BE2C (cell line): Measurements from ENCODE around the gene PROK1.

Experiments used
- DNase-seq: peaks from one replicate; pipeline ENCODE4 v3.0.0-alpha.2; 2020
- H3K27me3 ChIP-seq: fragments of 250-450 bp; sonication (Bioruptor Pico); 2 replicates; pipeline ENCODE4 v1.5.1; 2020; ENCODE audit warnings: mild to moderate bottlenecking
- H3K36me3 ChIP-seq: fragments of 250-450 bp; sonication (Bioruptor Pico); 2 replicates; pipeline ENCODE4 v1.5.1; 2020; ENCODE audit warnings: mild to moderate bottlenecking
- H3K4me1 ChIP-seq: fragments of 250-450 bp; sonication (Bioruptor Pico); 2 replicates; pipeline ENCODE4 v1.5.1; 2020
- H3K4me3 ChIP-seq: 2 replicates; pipeline ENCODE4 v1.5.1; 2011; ENCODE audit warnings: low read depth, low read length
- H3K9me3 ChIP-seq: fragments of 250-450 bp; sonication (Bioruptor Pico); 2 replicates; pipeline ENCODE4 v1.5.1; 2020
- TF ChIP-seq, protein P1 (sequence below): IDR thresholded peaks from 2 replicates; pipeline ENCODE4 v1.5.1; 2012; ENCODE audit warnings: mild to moderate bottlenecking, low read depth, low read length

PROK1 gene

GRCh38 chr1:110495926-110496600, 45.1 kb downstream of the PROK1 start:
- H3K9me3 ChIP-seq, result no peaks in the 10 kb centered on the region
- H3K27me3 ChIP-seq, result no peaks in the 10 kb centered on the region
- no peaks in the 10 kb centered on the region for H3K4me1 ChIP-seq
- H3K36me3 ChIP-seq, result no peaks in the 10 kb centered on the region
- H3K4me3 ChIP-seq, result no peak overlapping the region
- TF ChIP-seq, protein P1, sequence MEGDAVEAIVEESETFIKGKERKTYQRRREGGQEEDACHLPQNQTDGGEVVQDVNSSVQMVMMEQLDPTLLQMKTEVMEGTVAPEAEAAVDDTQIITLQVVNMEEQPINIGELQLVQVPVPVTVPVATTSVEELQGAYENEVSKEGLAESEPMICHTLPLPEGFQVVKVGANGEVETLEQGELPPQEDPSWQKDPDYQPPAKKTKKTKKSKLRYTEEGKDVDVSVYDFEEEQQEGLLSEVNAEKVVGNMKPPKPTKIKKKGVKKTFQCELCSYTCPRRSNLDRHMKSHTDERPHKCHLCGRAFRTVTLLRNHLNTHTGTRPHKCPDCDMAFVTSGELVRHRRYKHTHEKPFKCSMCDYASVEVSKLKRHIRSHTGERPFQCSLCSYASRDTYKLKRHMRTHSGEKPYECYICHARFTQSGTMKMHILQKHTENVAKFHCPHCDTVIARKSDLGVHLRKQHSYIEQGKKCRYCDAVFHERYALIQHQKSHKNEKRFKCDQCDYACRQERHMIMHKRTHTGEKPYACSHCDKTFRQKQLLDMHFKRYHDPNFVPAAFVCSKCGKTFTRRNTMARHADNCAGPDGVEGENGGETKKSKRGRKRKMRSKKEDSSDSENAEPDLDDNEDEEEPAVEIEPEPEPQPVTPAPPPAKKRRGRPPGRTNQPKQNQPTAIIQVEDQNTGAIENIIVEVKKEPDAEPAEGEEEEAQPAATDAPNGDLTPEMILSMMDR, result peak; percentile 99
- peak; percentile 83 for DNase-seq

DNA sequence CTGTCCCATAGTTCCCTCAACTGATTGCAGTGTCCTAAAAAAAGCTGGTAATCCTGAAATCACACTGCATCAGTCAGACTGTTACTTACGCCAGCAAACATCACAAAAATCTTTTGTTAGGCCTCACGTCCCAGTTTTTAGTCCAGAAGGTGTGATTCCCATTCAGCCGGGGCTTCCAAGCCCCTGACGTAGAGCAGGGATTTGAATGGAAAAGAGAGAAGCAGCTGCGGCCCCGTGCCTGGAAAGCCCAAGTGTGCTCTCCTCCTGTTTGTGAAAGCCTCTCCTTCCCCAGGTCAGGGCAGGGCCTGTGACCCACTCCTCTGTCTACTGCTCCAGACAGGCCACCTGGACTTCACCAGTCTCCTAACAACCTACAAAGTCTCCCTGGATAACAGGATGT, 47.3 kb downstream of the PROK1 start:
- Histone ChIP-seq H3K4me3 (no peak overlapping the region), H3K27me3 (no peaks in the 10 kb centered on the region), H3K4me1 (no peaks in the 10 kb centered on the region), H3K9me3 (no peaks in the 10 kb centered on the region), H3K36me3 (no peaks in the 10 kb centered on the region)
- DNase-seq, result no peak
- TF ChIP-seq, protein P1, result no peak

DNA sequence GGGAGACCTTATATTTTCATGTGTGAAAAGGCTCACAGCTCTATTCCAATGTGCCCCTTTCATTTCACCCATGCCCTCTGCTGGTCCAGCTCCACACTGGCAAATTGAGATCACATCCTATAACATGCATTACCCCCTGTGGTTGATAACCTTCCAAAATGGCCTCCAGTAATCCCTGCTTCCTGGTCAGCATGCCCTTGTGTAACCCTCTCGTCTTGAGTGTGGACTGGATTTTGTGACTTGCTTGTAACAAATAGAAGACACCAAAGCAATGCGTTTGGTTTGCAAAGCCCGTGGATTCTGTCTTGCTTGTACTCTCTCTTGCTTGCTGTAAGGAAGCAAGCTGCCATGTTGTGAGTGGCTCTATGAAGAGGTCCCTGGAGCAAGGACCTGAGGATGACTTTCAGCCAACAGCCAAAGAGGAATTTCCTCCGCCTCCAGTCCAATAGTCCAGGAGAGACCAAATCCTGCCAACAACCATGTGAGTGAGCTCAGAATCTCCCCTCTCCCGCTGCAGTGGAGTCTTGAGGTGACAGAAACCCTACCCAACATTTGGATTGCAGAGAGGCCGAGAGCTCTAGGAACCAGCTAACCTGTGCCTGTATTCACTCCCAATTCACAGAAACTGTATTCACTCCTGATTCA, 50.7 kb downstream of the PROK1 start:
- no peak for DNase-seq
- Histone ChIP-seq H3K4me3 (no peak overlapping the region), H3K4me1 (no peaks in the 10 kb centered on the region), H3K9me3 (no peaks in the 10 kb centered on the region), H3K27me3 (no peaks in the 10 kb centered on the region), H3K36me3 (no peaks in the 10 kb centered on the region)
- TF ChIP-seq, protein P1, result no peak

DNA sequence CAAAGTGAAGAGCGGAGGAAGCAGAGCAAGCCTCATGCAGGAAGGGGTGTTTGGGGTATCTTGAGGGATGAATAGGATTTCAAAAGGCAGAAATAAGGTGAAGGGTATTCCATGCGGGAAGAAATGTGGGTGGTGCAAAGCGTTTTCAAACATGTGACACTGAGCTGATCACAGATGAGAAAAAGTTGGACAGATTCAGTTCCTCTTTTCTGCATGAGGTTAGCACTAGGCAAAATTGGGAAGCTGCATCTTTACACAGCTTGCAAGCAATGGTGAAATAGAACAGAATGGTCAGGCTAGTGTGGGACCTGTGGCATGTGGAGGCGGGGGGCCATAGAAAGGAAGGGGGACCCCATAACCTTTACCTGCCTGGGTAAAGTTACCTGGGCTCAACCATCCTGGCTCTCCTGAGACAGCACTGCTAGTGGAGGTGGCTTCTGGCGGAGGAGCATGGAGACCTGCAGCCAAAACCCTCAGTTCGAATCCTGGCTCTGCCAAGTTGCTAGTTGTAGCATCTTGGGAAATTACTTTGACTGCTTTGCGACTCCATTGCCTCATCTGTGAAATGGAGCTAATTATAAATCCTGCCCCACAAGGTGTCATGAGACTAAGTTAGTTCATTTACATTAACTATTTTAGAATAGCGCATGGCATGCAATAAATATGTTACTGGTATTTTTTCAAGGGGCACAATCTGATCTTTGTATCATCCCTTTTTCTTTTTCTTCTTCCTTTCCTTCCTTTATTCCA, 51.6 kb downstream of the PROK1 start:
- no peaks in the 10 kb centered on the region for H3K27me3 ChIP-seq

GRCh38 chr1:110503471-110503870, 52.5 kb downstream of the PROK1 start:
- H3K4me1 ChIP-seq, result no peaks in the 10 kb centered on the region
- DNase-seq, result no peak
- TF ChIP-seq, protein P1, result no peak
- H3K27me3 ChIP-seq, result no peaks in the 10 kb centered on the region
- H3K4me3 ChIP-seq, result no peak overlapping the region
- H3K36me3 ChIP-seq, result no peaks in the 10 kb centered on the region
- no peaks in the 10 kb centered on the region for H3K9me3 ChIP-seq

More for the DNA sequence above, 51.6 kb downstream of the PROK1 start:
- H3K36me3 ChIP-seq, result no peaks in the 10 kb centered on the region
- no peak overlapping the region for H3K4me3 ChIP-seq
- no peaks in the 10 kb centered on the region for H3K4me1 ChIP-seq
- no peak for DNase-seq
- TF ChIP-seq, protein P1, result no peak
- no peaks in the 10 kb centered on the region for H3K9me3 ChIP-seq
